HCT116 (cell line): Measurements from ENCODE around the gene FAM83F. TPM values are rescaled to one million over a fixed set of nuclear protein-coding genes. Genes with fewer than 3 reads are reported as not detected.

Source experiments
- ATAC-seq: fragments of 200-7000 bp; cut with Tn5 transposase; 2 replicates; pipeline ENCODE4 v1.9.1; 2020; ENCODE audit warnings: mild to moderate bottlenecking, moderate library complexity
- BruUV-seq: library from RNA; stranded (reverse); fragments of 400-500 nt; replicated peaks from 2 replicates; lab custom pipeline; 2021; lab: Mats Ljungman, UMichigan
- CTCF ChIA-PET: fragments of 300-600 bp; sonication (Branson Sonifier 250); formaldehyde crosslinking; loops from one replicate; lab custom pipeline; 2021; ENCODE audit warnings: antibody characterized with exemption; lab: Charles Lee
- POLR2A ChIA-PET: fragments of 300-600, 350-600 bp; sonication (Branson Sonifier 250); formaldehyde crosslinking; loops from one replicate; lab custom pipeline; 2021; ENCODE audit warnings: antibody characterized with exemption; lab: Charles Lee
- RAD21 ChIA-PET, 2 experiments: fragments of 300-600 bp; sonication (Branson Sonifier 250); formaldehyde crosslinking; loops; one replicate each; lab custom pipeline; 2023; ENCODE audit warnings: low total read pairs in 2 of 2; ENCODE audit not compliant: uncharacterized antibody in 2 of 2, unreplicated experiment in 2 of 2, low non-redundant PET in 1 of 2; lab: Charles Lee
- DNase-seq: peaks from one replicate; pipeline ENCODE4 v3.0.0-alpha.2; 2010; ENCODE audit warnings: low read depth, low spot score
- H2AFZ ChIP-seq: fragments of 200-600 bp; shearing (Covaris generic), sonication (generic); 2 replicates; pipeline ENCODE4 v1.6.1; 2017; ENCODE audit warnings: low read depth, mixed run types, mixed read lengths, antibody characterized with exemption, low read length; ENCODE audit not compliant: poor library complexity, severe bottlenecking
- H3K27ac ChIP-seq: 2 replicates; pipeline ENCODE4 v1.5.1; 2012; ENCODE audit warnings: low read depth, low read length
- H3K27me3 ChIP-seq: fragments of 200-600 bp; sonication (generic); 2 replicates; pipeline ENCODE4 v1.6.1; 2016; ENCODE audit warnings: mixed run types, low read length, mixed read lengths; ENCODE audit not compliant: insufficient read depth
- H3K36me3 ChIP-seq, 2 experiments: fragments of 200-500 bp in 1 of 2; fragments of 200-600 bp in 1 of 2; sonication (Bioruptor generic) in 1 of 2; sonication (generic) in 1 of 2; 2 replicates each; pipeline versions ENCODE4 v1.5.1 to v1.6.1; 2014 to 2016; ENCODE audit warnings: low read length in 2 of 2, inconsistent platforms in 1 of 2, mixed read lengths in 1 of 2, mixed run types in 1 of 2; ENCODE audit not compliant: insufficient read depth in 2 of 2, control insufficient read depth in 1 of 2
- H3K4me1 ChIP-seq, 2 experiments: fragments of 200-600 bp in 1 of 2; sonication (generic) in 1 of 2; 2 replicates each; pipeline versions ENCODE4 v1.5.1 to v1.6.1; 2012 to 2017; ENCODE audit warnings: low read length in 2 of 2, inconsistent platforms in 1 of 2, mild to moderate bottlenecking in 1 of 2, mixed read lengths in 1 of 2, mixed run types in 1 of 2, moderate library complexity in 1 of 2; ENCODE audit not compliant: insufficient read depth in 2 of 2, control insufficient read depth in 1 of 2
- H3K4me2 ChIP-seq: fragments of 200-600 bp; sonication (generic); 2 replicates; pipeline ENCODE4 v1.6.1; 2017; ENCODE audit warnings: mixed run types, low read length, mixed read lengths
- H3K4me3 ChIP-seq, 2 experiments: fragments of 200-600 bp in 1 of 2; sonication (generic) in 1 of 2; replicated peaks in 1 of 2; 2 replicates each; pipeline ENCODE4 v1.5.1; 2011 to 2016; ENCODE audit warnings: low read length in 2 of 2, control low read depth in 1 of 2, low read depth in 1 of 2, mild to moderate bottlenecking in 1 of 2, mixed read lengths in 1 of 2, mixed run types in 1 of 2
- H3K79me2 ChIP-seq: fragments of 200-600 bp; sonication (generic); 2 replicates; pipeline ENCODE4 v1.6.1; 2017; ENCODE audit warnings: mild to moderate bottlenecking, mixed run types, low read length, moderate library complexity, mixed read lengths; ENCODE audit not compliant: insufficient read depth
- H3K9ac ChIP-seq: fragments of 200-600 bp; sonication (generic); 2 replicates; pipeline ENCODE4 v1.6.1; 2016; ENCODE audit warnings: low read length, mixed read lengths
- H3K9me2 ChIP-seq: fragments of 200-600 bp; sonication (generic), shearing (Covaris generic); 2 replicates; pipeline ENCODE4 v1.6.1; 2017; ENCODE audit warnings: mixed run types, mild to moderate bottlenecking, moderate library complexity; ENCODE audit not compliant: insufficient read depth
- H3K9me3 ChIP-seq, 2 experiments: fragments of 200-500 bp in 1 of 2; fragments of 200-600 bp in 1 of 2; sonication (Bioruptor generic) in 1 of 2; sonication (generic) in 1 of 2; 2 replicates each; pipeline ENCODE4 v1.6.1; 2014 to 2017; ENCODE audit warnings: low read length in 2 of 2, mixed read lengths in 2 of 2, inconsistent platforms in 1 of 2, low read depth in 1 of 2, mild to moderate bottlenecking in 1 of 2, mixed run types in 1 of 2, moderate library complexity in 1 of 2; ENCODE audit not compliant: control insufficient read depth in 1 of 2, insufficient read depth in 1 of 2
- H4K20me1 ChIP-seq: fragments of 200-600 bp; sonication (generic), shearing (Covaris generic); 2 replicates; pipeline ENCODE4 v1.6.1; 2017; ENCODE audit warnings: mixed run types, mild to moderate bottlenecking, moderate library complexity; ENCODE audit not compliant: insufficient read depth
- ELF1 ChIP-seq: IDR thresholded peaks from 2 replicates; pipeline ENCODE4 v1.6.1; 2012; ENCODE audit warnings: low read depth, borderline replicate concordance
- REST ChIP-seq: IDR thresholded peaks from 2 replicates; pipeline ENCODE4 v1.6.1; 2012; ENCODE audit warnings: low read depth
- SRF ChIP-seq: IDR thresholded peaks from 2 replicates; pipeline ENCODE4 v1.6.1; 2012; ENCODE audit warnings: low read depth
- YY1 ChIP-seq: IDR thresholded peaks from 2 replicates; pipeline ENCODE4 v1.6.1; 2011; ENCODE audit warnings: low read length, low read depth, moderate library complexity, mild to moderate bottlenecking; ENCODE audit not compliant: insufficient replicate concordance; ENCODE audit errors: extremely low read depth
- ZFX ChIP-seq: fragments of 450-650 bp; IDR thresholded peaks from 2 replicates; pipeline ENCODE4 v1.6.1; 2017
- intact Hi-C: fragments of 100-400 bp; cut with micrococcal nuclease; formaldehyde crosslinking; loops from 2 replicates; pipeline ENCODE4 v1.10.0; 2022
- total RNA-seq: library from RNA; stranded (reverse); gene quantifications from one replicate; pipeline ENCODE4 v1.2.1, GENCODE V29; 2021; ENCODE audit not compliant: unreplicated experiment

The FAM83F gene
- total RNA-seq, 1 experiment from 2014 or later: 24.5 TPM

GRCh38 chr22:40028098-40028425 lies 33.3 kb downstream of the FAM83F start:
- no TSS peak for BruUV-seq
- ChIA-PET CTCF (no interaction called here), RAD21 (no interaction called here), POLR2A (no interaction called here)
- H3K27me3 ChIP-seq: no peaks in the 10 kb centered on the region
- no peaks in the 10 kb centered on the region for H3K4me1 ChIP-seq
- no peaks in the 10 kb centered on the region for H3K79me2 ChIP-seq
- intact Hi-C loops: no loop called here
- ATAC-seq: no peak
- no peak overlapping the region for H3K27ac ChIP-seq
- no peaks in the 10 kb centered on the region for H4K20me1 ChIP-seq
- no peak overlapping the region for H3K9ac ChIP-seq
- no peak overlapping the region for H3K4me3 ChIP-seq
- no peaks in the 10 kb centered on the region for H3K9me3 ChIP-seq
- H2AFZ ChIP-seq: no peak overlapping the region
- TF ChIP-seq ZFX (no peak), REST (no peak), ELF1 (no peak), SRF (no peak), YY1 (no peak)
- no peak overlapping the region for H3K4me2 ChIP-seq
- DNase-seq: no peak
- no peaks in the 10 kb centered on the region; a peak in 2 of 4 replicates for H3K36me3 ChIP-seq
- no peaks in the 10 kb centered on the region for H3K9me2 ChIP-seq
